ENCODE measurements around the gene CARHSP1.

The CARHSP1 gene

GRCh38 chr16:8852534-8852933 lies 16.3 kb downstream of the CARHSP1 start:
- no peak for TF ChIP-seq CTCF (IDR thresholded peaks at IDR 0.05; ENCODE audit: borderline replicate concordance, insufficient read depth, low read depth, low read length)
- H3K4me3 ChIP-seq (ENCODE audit: low read depth, low read length): no peak overlapping the region

DNA sequence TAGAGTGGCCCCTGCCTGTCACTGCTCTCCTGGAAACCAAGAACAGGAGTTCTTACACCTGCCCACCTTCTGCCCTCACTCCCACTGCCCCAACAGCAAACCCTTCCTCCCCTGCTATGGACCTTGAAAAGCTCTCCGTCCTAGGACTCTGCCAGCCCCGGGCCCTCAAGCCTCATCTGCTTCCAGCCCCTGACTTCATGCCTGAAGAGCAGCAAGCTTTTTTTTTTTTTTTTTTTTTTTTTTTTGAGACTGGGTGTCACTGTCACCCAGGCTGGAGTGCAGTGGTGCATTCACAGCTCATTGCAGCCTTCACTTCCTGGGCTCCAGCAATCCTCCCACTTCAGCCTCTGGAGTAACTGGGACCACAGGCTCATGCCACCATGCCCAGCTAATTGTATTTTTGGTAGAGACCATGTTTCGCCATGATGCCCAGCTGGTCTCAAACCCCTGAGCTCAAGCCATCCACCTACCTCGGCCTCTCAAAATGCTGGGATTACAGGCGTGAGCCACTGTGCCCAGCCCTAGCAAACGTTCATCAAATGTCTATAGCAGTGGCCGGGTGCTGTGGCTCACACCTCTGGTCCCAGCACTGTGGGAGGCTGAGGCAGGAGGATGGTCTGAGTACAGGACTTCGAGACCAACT lies 16.9 kb downstream of the CARHSP1 start:
- no peak overlapping the region for H3K4me3 ChIP-seq (ENCODE audit: low read depth, low read length)
- no peak for TF ChIP-seq CTCF (IDR thresholded peaks at IDR 0.05; ENCODE audit: borderline replicate concordance, insufficient read depth, low read depth, low read length)

GRCh38 chr16:8850279-8850885 lies 18.4 kb downstream of the CARHSP1 start:
- TF ChIP-seq CTCF (IDR thresholded peaks at IDR 0.05; ENCODE audit: borderline replicate concordance, insufficient read depth, low read depth, low read length): no peak
- no peak overlapping the region for H3K4me3 ChIP-seq (ENCODE audit: low read depth, low read length)

DNA sequence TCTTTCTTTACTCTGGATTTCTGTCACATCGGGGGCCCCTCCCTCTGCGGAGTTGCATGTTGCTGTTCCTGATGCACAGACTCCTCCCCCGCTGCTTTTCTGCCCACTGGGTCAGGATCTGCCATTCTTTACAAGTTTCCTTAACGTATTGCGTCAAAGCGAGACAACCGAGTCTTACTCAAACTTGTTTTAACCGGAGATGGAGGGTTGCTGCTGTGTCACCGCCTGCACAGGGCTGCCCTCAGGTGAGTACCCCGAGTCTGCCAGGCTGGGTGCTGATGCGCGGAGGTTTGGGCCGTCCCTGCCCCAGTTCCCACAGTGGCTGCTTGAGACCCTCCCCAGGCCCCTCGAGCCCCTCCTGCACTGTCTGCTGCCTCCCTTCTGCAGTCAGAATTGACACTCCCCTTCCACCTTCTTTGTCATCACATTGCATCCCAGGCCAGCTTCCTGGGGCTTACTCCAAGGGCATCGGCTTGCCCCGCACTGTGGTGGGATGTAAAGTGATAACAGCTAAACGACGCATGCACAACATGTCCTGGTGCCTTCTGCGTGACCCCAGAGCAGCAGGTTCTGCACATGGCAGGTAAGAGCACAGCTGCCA lies 19.3 kb downstream of the CARHSP1 start:
- no peak for TF ChIP-seq CTCF (IDR thresholded peaks at IDR 0.05; ENCODE audit: borderline replicate concordance, insufficient read depth, low read depth, low read length)
- H3K4me3 ChIP-seq (ENCODE audit: low read depth, low read length): no peak overlapping the region

DNA sequence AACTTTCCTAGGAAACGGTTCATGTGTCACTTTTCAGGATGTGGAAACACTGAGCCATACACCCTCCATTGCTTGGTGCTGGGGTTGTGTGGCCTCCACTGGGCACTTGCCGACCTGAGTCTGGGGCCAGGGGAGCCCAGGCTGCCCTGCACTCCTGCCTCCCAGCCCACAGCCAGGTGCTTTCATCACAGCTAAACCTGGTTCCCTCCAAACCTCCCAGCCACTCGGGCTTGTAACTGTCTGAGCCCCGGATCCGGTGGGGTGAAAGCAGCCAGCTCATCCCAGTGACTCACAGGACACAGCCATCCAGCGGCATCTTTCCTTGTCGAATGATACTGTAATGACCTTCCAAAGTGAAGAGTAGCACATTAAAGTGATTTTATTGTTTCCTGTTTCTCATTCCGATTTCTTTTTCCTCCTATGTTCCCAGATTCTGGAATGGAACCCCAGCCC lies 19.8 kb downstream of the CARHSP1 start:
- H3K4me3 ChIP-seq (ENCODE audit: low read depth, low read length): no peak overlapping the region
- no peak for TF ChIP-seq CTCF (IDR thresholded peaks at IDR 0.05; ENCODE audit: borderline replicate concordance, insufficient read depth, low read depth, low read length)

DNA sequence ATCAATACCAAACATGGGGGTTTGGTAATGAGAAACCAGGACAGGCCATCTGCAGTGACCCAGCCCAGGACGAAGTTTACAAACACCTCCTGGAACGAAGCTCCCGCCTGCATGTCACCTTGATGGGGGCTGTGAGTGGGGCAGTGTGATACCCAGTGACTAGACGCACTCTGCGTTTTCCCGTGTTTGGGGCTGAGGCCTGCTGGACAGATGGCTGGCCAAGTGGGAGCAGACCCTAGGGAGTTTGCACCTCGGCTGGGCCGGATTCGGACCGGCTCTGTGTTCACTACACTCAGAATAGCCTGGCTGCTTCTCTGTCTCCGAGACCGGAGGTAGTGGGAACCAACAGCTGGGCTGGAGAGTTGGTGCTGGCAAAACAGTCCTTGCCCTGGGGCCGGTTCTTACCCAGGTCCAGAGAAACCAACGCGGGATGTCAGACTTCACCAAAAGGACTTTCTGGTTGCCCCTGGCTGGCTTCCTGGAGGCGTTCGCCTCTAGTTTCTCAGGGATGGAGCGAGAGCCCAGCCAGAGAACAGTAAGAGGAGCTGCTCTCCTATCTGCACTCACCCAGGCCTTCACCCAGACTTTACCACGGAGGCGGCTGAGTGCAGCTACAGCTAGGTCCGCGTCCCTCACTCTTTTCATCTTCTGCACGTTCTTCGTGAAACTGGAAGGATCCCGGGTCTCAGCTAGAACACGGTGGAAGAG lies 20.4 kb downstream of the CARHSP1 start:
- H3K4me3 ChIP-seq (ENCODE audit: low read depth, low read length): no peak overlapping the region
- TF ChIP-seq CTCF (IDR thresholded peaks at IDR 0.05; ENCODE audit: borderline replicate concordance, insufficient read depth, low read depth, low read length): no peak

All from GM12875 (cell line).